Stimulated activated CD4-positive, alpha-beta T cell treated with anti-CD3 and anti-CD28 coated beads, Interleukin-15, amount 100 ng/mL, for 48 hours (primary cell): ENCODE measurements around the gene UBASH3A.
A peak's percentile ranks its signal among the peaks of the same experiment; 100 is the strongest.

Experiments used
- DNase-seq, 2 donors: peaks; one replicate each; pipeline ENCODE4 v3.0.0-alpha.2; 2020; ENCODE audit warnings: low read depth in 2 of 2

Gene UBASH3A

GRCh38 chr21:42411197-42411869 is 7.6 kb downstream of the UBASH3A start:
- DNase-seq, result no peak

GRCh38 chr21:42411891-42412635 is 8.4 kb downstream of the UBASH3A start:
- no peak for DNase-seq

GRCh38 chr21:42412636-42412933 is 8.9 kb downstream of the UBASH3A start:
- no peak for DNase-seq

GRCh38 chr21:42413093-42413492 is 9.4 kb downstream of the UBASH3A start:
- DNase-seq, result no peak

- DNase-seq, result no peak
Measured at GRCh38 chr21:42413500-42413899, 9.8 kb downstream of the UBASH3A start.

DNA sequence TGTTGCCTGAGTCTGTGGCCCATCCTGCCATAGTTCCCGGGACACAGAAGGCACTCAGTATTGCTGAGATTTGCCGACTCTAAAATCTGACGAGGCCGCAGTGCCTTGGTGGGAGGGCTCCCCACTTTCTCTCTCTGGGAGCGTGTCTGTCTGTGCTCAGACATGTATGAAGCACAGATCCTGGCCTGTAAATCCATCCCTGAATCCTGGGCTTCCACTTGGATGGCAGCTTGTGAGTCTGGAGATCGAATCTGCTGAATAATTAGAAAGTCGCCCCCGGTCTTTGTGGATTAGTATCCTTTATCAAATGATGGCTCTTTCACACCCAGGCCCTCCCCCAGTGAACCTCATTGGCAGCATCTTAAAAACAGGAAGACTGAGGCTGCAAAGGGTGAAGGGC is 10.4 kb downstream of the UBASH3A start:
- no peak for DNase-seq

GRCh38 chr21:42414553-42414927 is 10.8 kb downstream of the UBASH3A start:
- DNase-seq, result no peak

DNA sequence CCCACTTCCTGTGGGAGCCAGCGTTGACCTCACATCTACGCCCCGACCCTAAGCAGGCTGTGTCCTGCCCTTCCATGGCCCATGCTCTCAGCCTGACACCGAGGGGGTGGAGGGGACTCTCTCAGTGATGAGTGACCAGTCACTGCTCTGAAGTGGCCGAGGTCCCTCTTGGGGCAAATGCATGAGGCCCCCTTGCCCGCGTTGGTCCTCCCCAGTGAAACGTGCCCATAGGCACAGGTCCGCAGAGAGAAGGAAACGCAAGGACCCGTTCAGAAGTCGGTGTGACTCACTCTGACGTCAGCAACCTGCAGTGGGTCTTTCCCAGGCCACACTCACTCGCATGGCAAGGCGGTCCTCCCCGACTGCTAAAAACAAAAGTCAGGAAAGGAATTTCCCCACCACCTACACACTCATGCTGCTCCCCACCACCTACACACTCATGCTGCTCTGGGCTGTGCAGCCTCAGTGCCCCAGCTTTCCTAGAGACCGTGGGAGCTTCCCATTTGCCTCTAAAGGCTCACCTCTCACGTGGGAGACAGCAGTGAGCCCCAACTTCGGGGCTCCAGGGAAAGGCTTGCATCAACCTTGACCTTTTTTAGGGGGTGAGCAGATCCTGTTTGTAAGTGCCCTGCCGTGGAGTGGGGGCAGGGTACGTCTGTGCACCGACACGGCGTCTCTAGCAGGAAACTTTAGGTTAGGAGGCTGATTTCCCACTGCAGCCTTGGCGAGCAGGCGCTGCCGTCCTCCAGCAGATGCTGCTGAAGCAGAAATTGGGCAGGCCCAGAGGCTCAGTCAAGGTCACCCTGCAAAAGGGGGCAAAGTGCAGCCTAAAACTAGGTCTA is 11.4 kb downstream of the UBASH3A start:
- DNase-seq, result peak; percentile 95 to 96

- no peak for DNase-seq
Measured at GRCh38 chr21:42417533-42417932, 13.8 kb downstream of the UBASH3A start.

DNA sequence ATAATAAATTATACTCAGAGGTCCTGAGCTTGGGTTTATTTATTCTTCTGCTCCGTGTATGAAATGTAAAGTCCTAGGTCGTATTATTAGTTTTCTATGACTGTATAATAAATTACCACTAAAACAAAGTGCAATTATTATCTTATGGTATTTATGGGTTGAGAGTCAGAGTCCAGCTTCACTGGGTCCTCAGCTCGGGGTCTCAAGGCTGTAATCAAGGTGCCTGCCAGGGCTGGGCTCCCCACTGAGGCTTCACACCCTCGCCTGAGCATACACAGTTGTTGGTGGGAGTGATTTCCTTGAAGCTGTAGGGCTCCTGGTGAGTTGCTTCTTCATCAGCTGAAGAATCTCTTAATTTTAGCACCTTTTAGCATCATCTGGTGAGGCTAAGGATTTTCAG is 15.2 kb downstream of the UBASH3A start:
- DNase-seq, result no peak

DNA sequence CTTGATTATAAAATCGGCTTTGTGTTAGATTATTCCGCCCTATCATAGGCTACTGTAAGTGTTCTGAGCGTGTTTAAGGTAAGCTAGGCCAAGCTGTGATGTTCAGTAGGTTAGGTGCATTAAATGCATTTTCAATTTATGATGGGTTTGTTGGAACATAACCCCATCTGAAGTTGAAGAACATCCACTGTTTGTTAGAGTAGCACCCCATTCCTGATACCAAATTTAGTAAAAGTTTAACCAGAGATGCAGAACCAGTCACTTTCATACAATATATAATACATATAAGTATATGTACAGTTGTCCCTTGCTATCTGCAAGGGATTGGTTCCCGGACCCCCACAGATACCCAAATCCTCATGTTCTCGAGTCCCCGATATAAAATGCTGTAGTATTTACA is 16.1 kb downstream of the UBASH3A start:
- no peak for DNase-seq

DNA sequence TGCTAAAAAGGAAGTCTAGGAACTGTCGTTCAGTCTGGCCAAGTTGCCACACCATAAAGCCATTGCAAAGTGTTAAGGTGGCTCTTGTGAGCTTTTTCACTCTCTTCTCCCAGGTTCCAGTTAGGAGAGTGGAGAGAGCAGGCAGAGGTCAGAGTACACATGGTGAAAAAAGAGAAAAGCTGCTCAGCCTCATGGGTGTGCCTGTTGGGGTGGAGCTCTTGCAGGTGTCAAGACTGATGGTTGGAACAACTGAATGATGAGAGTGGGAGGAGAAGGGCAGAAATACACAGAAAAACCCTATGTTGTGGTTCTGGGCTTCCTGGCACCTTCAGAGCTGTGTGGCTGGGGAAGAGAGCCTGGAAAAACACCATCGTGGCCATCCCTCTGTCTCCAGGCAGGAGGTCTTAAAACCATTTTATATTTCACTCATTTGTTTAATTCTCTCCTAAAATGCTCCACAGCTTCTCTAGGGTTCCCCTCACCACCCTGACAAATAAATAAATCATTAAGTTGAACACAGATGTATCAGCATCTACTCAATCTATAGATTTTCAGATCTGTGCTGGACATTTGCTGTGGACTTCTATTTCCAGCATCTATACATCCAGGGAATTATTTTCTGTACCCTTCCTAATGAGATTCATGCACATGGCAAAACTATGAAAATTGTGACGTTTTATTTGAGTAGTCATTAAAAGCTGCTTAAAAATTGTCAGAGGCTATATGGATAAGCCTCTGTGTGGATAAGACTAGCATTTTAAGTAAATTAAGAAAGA is 17.5 kb downstream of the UBASH3A start:
- DNase-seq, result no peak

DNA sequence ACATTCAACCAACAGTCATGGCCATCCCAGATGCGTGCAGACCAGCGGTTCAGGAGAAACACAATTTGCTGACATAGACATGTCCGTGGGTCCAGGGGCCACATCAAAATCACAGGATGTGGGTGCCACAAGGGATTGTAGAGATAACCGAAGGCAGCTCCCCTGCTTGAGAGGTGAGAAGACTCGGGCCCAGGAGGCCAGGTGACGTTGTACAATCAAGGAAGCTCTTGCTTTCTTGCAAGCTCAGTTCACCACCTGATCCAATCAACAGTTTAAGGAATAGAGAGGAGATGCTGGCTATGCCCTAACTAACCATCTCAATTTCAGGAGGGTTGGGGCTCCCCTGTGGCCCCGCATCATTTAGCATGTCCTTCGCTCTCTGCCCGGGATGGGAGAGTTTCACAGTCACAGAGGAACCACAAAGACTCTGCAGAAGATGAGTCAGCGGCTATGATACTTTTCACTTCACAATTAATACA is 19.5 kb downstream of the UBASH3A start:
- no peak for DNase-seq

DNA sequence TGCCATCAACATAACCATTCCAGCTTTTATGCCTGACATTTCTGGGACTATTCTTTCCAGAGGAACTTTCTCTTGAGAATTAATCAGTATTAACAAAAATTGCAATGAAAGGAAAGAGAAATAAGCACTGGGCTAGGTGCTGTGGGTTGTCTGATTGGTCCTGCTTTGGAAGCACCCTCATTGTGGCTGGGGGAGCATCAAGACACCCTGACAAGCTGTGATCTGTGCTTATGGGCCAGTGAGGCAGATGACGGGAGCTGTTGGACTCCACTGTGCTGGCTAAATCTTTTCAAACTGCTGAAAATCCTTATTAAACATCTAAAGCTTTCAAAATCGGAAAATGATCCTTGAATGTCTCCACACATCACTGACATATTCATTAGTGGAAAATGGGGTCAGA is 20.0 kb downstream of the UBASH3A start:
- no peak for DNase-seq

DNA sequence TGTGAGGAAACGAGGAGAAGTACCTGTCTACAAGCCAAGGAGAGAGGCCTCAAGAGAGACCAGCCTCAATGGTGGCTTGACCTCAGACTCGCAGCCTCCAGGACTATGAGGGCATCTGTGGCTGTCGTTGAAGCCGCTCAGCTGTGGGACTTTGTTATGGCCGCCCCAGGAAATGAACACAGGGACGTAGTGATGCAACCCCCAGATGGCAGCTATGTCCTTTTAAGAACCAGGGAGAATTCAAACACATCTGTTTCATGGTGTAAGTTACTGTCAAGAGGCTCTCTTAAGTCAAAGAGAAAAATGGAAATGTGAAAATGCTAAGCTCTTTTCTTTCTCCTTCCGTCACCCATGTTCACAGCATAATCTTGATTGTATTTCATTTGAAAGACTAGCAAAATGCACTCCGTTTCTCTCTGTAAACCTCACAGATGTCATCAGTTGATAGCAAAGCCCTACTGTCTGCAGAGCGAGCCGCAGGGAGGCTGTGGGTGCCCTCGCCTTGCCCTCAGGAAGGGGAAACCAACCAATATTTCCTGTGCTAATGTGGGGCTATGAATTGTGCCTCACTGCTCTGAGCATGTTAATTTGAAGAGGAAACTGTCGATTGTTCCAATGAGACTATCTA is 21.3 kb downstream of the UBASH3A start:
- no peak for DNase-seq

DNA sequence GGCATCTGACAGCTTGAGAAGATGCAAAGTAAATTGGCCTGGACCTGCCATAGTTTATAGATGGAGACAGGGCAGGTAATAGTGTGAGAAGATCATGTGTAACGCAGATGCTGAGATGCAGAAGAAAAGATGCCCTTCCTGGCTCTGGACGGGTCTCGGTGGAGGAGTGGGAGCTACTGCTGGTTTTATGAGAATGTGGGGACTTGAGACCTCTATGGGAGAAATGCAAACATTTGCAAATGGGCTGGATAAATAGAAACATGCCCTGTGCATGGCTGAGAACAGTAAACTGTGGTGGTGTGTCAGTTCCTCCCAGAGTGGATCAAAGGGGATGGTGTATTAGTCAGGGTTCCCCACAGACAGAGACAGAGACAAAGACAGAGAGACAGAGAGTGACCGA is 21.9 kb downstream of the UBASH3A start:
- no peak for DNase-seq

DNA sequence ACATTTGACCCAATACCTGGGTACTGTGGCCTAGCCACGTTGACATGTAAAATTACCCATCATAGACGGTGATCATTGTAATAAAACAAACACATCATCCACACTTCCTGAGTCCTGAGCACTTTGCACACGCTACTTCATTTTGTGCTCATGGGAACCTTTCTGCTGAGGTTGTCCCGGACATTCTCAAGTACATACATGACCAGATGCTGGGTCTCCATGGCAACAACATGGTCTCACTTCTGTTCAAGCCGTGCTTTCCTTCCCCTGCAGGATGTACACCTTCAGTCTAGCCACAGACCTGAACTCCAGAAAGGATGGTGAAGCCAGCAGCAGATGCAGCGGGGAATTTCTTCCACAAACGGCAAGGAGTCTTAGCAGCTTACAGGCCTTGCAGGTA is 22.7 kb downstream of the UBASH3A start:
- DNase-seq, result no peak

GRCh38 chr21:42426876-42427480 is 23.3 kb downstream of the UBASH3A start:
- no peak for DNase-seq

DNA sequence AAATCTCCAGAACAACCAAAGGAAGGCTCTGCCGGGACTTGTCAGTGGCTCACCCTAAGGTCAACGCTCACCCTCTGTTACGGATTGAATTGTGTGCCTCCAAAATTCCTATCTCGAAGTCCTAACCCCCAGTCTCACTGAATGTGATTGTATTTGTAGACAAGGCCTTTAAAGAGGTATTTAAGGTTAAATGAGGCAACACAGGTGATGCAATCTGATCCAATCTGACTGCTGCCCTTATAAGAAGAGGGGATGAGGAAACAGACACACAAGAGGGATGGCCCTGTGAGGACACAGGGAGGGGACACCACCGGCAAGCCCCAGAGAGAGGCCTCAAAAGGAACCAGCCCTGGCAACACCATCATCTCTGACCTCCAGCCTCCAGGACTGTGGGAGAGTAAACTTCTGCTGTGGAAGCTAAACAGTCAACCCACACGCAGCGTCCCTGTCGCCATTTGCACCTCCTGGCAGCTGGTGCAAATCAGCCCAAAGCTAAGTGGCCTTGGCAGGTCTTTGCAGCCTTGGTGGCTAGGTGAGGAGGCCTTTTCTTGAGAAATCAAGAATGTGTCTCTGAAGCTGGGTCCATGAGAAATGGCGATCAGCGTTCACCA is 24.2 kb downstream of the UBASH3A start:
- no peak for DNase-seq

DNA sequence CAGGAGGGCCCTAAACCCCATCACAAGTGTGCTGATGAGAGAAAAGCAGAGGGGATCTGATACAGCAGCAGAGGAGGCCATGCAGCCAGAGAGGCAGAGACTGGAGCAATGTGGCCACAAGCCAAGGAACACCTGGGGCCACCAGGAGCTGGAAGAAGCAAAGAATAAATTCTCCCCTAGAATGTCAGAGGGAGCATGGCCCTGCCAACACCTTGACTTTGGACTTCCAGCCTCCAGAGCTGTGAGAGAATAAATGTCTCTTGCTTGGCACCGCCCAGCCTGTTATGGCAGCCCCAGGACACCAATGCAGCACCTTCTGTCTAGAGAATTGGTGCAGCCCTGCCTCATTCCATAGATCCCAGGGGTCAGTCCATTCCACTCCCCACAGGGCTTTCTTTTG is 25.3 kb downstream of the UBASH3A start:
- DNase-seq, result no peak

GRCh38 chr21:42429856-42430255 is 26.2 kb downstream of the UBASH3A start:
- no peak for DNase-seq
